Transverse colon (tissue), 4 donors: ENCODE data around the gene KIAA1210.

Experiments used
- EP300 ChIP-seq: sonication (generic); formaldehyde crosslinking; IDR thresholded peaks from one replicate; pipeline ENCODE4 v1.6.1; 2017; ENCODE audit warnings: antibody characterized with exemption, low read depth
- POLR2AphosphoS5 ChIP-seq, 3 donors: sonication (generic); formaldehyde crosslinking; IDR thresholded peaks; one replicate each; pipeline ENCODE4 v1.6.1; 2016; ENCODE audit warnings: antibody characterized with exemption in 3 of 3
- TF ChIP-seq, protein P1 (sequence below), 5 experiments: fragments of 200-600 bp in 3 of 5; fragments of 450-650 bp in 2 of 5; sonication (generic) in 3 of 5; IDR thresholded peaks; 1 replicate in 2 of 5; 2 replicates in 3 of 5; pipeline ENCODE4 v1.5.1; 2016 to 2017; ENCODE audit warnings: antibody characterized with exemption in 5 of 5, inconsistent platforms in 3 of 5, mild to moderate bottlenecking in 2 of 5, moderate library complexity in 1 of 5

DNA sequence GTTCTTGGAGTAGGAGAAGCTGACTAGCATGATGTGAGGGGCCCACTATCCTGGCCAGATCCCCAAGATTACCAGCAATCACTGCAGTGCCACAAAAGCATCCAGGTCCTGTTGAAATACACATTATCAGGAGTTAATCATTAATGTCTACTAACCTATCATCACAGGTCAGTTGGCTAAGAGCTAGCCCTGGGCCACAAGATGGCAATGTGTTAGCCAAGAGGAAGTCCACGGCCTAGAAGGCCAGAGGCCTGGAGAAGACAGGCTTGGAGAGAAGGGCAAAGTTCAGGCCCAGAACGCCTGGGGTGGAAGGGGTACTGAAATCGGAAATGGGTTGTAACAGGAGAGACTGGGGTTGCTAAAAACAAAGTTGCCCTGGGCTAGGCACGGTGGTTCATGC lies 19.9 kb upstream of the KIAA1210 start:
- TF ChIP-seq, protein P1, sequence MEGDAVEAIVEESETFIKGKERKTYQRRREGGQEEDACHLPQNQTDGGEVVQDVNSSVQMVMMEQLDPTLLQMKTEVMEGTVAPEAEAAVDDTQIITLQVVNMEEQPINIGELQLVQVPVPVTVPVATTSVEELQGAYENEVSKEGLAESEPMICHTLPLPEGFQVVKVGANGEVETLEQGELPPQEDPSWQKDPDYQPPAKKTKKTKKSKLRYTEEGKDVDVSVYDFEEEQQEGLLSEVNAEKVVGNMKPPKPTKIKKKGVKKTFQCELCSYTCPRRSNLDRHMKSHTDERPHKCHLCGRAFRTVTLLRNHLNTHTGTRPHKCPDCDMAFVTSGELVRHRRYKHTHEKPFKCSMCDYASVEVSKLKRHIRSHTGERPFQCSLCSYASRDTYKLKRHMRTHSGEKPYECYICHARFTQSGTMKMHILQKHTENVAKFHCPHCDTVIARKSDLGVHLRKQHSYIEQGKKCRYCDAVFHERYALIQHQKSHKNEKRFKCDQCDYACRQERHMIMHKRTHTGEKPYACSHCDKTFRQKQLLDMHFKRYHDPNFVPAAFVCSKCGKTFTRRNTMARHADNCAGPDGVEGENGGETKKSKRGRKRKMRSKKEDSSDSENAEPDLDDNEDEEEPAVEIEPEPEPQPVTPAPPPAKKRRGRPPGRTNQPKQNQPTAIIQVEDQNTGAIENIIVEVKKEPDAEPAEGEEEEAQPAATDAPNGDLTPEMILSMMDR (IDR thresholded peaks at IDR 0.05) = no peak
- TF ChIP-seq EP300 (no peak), POLR2AphosphoS5 (IDR thresholded peaks at IDR 0.05) (no peak)
